ENCODE results near the gene ELL. TPM values are rescaled to one million over a fixed set of nuclear protein-coding genes. Genes with fewer than 3 reads are reported as not detected.

ELL gene
- polyA plus RNA-seq, 1 donor from 2014 or later = 7.2 TPM

DNA sequence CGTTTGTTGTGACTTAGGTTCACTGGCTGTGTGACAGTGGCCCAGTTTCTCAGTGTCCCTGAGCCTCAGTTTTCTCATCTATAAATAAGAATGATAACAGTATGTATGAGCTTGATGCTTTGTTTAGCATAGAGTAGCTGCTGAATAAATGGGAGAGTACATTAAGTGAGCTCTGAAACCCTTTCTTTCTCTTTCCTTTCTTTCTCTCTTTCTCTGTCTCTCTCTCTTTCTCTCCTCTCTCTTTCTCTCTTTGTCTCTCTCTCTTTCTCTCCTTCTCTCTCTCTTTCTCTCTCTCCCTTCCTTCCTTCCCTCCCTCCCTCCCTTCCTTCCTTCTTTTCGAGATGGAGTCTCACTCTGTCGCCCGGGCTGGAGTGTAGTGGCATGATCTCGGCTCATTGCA, 37.8 kb upstream of the ELL start:
- Histone ChIP-seq H3K4me3 (ENCODE audit: low read length) (no peak overlapping the region), H3K79me2 (replicated peaks; ENCODE audit: insufficient read depth, low read length) (peaks cover 9% of the 10 kb centered on the region), H3K9me2 (ENCODE audit: insufficient read depth, low read length) (no peaks in the 10 kb centered on the region), H3K4me2 (ENCODE audit: low read length) (no peak overlapping the region), H3K27me3 (ENCODE audit: insufficient read depth, low read depth, low read length) (no peaks in the 10 kb centered on the region), H3K9me3 (ENCODE audit: low read length) (no peaks in the 10 kb centered on the region), H3K36me3 (ENCODE audit: insufficient read depth, low read length) (no peaks in the 10 kb centered on the region), H3K27ac (ENCODE audit: low read length) (no peak overlapping the region), H4K20me1 (ENCODE audit: insufficient read depth) (no peaks in the 10 kb centered on the region), H3K9ac (ENCODE audit: low read length) (peak overlapping the region; percentile 16), H2AFZ (ENCODE audit: low read depth, low read length) (no peak overlapping the region), H3F3A (ENCODE audit: insufficient read depth, low read length, poor library complexity, severe bottlenecking) (no peaks in the 10 kb centered on the region)
- TF ChIP-seq, protein P1, sequence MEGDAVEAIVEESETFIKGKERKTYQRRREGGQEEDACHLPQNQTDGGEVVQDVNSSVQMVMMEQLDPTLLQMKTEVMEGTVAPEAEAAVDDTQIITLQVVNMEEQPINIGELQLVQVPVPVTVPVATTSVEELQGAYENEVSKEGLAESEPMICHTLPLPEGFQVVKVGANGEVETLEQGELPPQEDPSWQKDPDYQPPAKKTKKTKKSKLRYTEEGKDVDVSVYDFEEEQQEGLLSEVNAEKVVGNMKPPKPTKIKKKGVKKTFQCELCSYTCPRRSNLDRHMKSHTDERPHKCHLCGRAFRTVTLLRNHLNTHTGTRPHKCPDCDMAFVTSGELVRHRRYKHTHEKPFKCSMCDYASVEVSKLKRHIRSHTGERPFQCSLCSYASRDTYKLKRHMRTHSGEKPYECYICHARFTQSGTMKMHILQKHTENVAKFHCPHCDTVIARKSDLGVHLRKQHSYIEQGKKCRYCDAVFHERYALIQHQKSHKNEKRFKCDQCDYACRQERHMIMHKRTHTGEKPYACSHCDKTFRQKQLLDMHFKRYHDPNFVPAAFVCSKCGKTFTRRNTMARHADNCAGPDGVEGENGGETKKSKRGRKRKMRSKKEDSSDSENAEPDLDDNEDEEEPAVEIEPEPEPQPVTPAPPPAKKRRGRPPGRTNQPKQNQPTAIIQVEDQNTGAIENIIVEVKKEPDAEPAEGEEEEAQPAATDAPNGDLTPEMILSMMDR (IDR thresholded peaks at IDR 0.05; ENCODE audit: poor library complexity, severe bottlenecking) = no peak
- TF ChIP-seq RAD21 (conservative IDR thresholded peaks at IDR 0.05) = no peak
- TF ChIP-seq, protein P2, sequence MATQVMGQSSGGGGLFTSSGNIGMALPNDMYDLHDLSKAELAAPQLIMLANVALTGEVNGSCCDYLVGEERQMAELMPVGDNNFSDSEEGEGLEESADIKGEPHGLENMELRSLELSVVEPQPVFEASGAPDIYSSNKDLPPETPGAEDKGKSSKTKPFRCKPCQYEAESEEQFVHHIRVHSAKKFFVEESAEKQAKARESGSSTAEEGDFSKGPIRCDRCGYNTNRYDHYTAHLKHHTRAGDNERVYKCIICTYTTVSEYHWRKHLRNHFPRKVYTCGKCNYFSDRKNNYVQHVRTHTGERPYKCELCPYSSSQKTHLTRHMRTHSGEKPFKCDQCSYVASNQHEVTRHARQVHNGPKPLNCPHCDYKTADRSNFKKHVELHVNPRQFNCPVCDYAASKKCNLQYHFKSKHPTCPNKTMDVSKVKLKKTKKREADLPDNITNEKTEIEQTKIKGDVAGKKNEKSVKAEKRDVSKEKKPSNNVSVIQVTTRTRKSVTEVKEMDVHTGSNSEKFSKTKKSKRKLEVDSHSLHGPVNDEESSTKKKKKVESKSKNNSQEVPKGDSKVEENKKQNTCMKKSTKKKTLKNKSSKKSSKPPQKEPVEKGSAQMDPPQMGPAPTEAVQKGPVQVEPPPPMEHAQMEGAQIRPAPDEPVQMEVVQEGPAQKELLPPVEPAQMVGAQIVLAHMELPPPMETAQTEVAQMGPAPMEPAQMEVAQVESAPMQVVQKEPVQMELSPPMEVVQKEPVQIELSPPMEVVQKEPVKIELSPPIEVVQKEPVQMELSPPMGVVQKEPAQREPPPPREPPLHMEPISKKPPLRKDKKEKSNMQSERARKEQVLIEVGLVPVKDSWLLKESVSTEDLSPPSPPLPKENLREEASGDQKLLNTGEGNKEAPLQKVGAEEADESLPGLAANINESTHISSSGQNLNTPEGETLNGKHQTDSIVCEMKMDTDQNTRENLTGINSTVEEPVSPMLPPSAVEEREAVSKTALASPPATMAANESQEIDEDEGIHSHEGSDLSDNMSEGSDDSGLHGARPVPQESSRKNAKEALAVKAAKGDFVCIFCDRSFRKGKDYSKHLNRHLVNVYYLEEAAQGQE (IDR thresholded peaks at IDR 0.05; ENCODE audit: borderline replicate concordance) = no peak
- TF ChIP-seq POLR2AphosphoS5 (IDR thresholded peaks at IDR 0.05) = no peak
- TF ChIP-seq TAF1 (IDR thresholded peaks at IDR 0.05; ENCODE audit: low read depth) = no peak
- no peak for TF ChIP-seq EP300 (conservative IDR thresholded peaks at IDR 0.05; ENCODE audit: poor library complexity, severe bottlenecking)
- no peak for TF ChIP-seq SMC3 (conservative IDR thresholded peaks at IDR 0.05; ENCODE audit: poor library complexity)

- H2AFZ ChIP-seq (ENCODE audit: low read depth, low read length) = no peak overlapping the region
- no peaks in the 10 kb centered on the region for H3K9me2 ChIP-seq (ENCODE audit: insufficient read depth, low read length)
- H3K9ac ChIP-seq (ENCODE audit: low read length) = peak overlapping the region; percentile 77
- H3K4me2 ChIP-seq (ENCODE audit: low read length) = peak overlapping the region; percentile 96
- H3F3A ChIP-seq (ENCODE audit: insufficient read depth, low read length, poor library complexity, severe bottlenecking) = no peaks in the 10 kb centered on the region
- H4K20me1 ChIP-seq (ENCODE audit: insufficient read depth) = no peaks in the 10 kb centered on the region
- peak overlapping the region; percentile 86 for H3K4me3 ChIP-seq (ENCODE audit: low read length)
- no peaks in the 10 kb centered on the region for H3K9me3 ChIP-seq (ENCODE audit: low read length)
- peaks cover 9% of the 10 kb centered on the region for H3K79me2 ChIP-seq (replicated peaks; ENCODE audit: insufficient read depth, low read length)
- H3K27ac ChIP-seq (ENCODE audit: low read length) = no peak overlapping the region
- no peaks in the 10 kb centered on the region for H3K27me3 ChIP-seq (ENCODE audit: insufficient read depth, low read depth, low read length)
- TF ChIP-seq POLR2AphosphoS5 (IDR thresholded peaks at IDR 0.05) (no peak), EZH2 (IDR thresholded peaks at IDR 0.05; ENCODE audit: borderline replicate concordance, insufficient read depth, low read length, poor library complexity, severe bottlenecking) (no peak), RAD21 (conservative IDR thresholded peaks at IDR 0.05) (no peak), MXI1 (conservative IDR thresholded peaks at IDR 0.05; ENCODE audit: poor library complexity, severe bottlenecking) (no peak), TAF1 (IDR thresholded peaks at IDR 0.05; ENCODE audit: low read depth) (no peak), SMC3 (conservative IDR thresholded peaks at IDR 0.05; ENCODE audit: poor library complexity) (no peak), EP300 (conservative IDR thresholded peaks at IDR 0.05; ENCODE audit: poor library complexity, severe bottlenecking) (no peak)
- TF ChIP-seq, protein P2 (IDR thresholded peaks at IDR 0.05; ENCODE audit: borderline replicate concordance) = no peak
- TF ChIP-seq, protein P1 (IDR thresholded peaks at IDR 0.05; ENCODE audit: poor library complexity, severe bottlenecking) = no peak
- no peaks in the 10 kb centered on the region for H3K36me3 ChIP-seq (ENCODE audit: insufficient read depth, low read length)
Observed at GRCh38 chr19:18558604-18559003, 36.7 kb upstream of the ELL start.
